Measurements from ENCODE around the gene HECW1. TPM values are rescaled to one million over a fixed set of nuclear protein-coding genes. Genes with fewer than 3 reads are reported as not detected.

The HECW1 gene
- total and polyA plus RNA-seq, 2 of the 8 experiments (the other 6 are each of a cell fraction or from before 2014, with no cell fraction given): 2.9 to 12.7 TPM

GRCh38 chr7:43450894-43451293 lies 338.4 kb downstream of the HECW1 start:
- no peak overlapping the region for H3K27ac ChIP-seq (ENCODE audit: low read depth, low read length)
- H4K8ac ChIP-seq (ENCODE audit: extremely low read depth, insufficient read depth, low read length): no peak overlapping the region
- no peak overlapping the region for H4K91ac ChIP-seq (replicated peaks; ENCODE audit: insufficient read length, low read length)
- no peak overlapping the region for H3K23ac ChIP-seq (ENCODE audit: insufficient read length)
- H2AFZ ChIP-seq (ENCODE audit: low read length): no peak overlapping the region
- no peak overlapping the region for H3K9ac ChIP-seq (replicated peaks in 1 of 4; ENCODE audit: extremely low read depth in 1 of 4, low read depth in 3 of 4, low read length in 3 of 4)
- no peak overlapping the region for H3K14ac ChIP-seq (ENCODE audit: insufficient read length)
- H3K4me1 ChIP-seq (replicated peaks in 1 of 4; ENCODE audit: control insufficient read depth in 3 of 4, insufficient read depth in 4 of 4, low read length in 3 of 4): peaks cover 0 to 11% (median 4%) of the 10 kb centered on the region in 4 experiments; a peak in 5 of 7 replicates
- no peak overlapping the region for H2BK20ac ChIP-seq (ENCODE audit: low read length)
- no peak overlapping the region for H2BK5ac ChIP-seq (ENCODE audit: low read depth, low read length)
- CTCF ChIA-PET (ENCODE audit: partially characterized antibody): interaction anchor here (0.7 to 2.7 kb wide), 4 partner anchors 9 to 154 kb away, joined by 3 to 16 read pairs (median 4); no protein-coding TSS in a partner anchor
- no peak overlapping the region for H2BK15ac ChIP-seq (ENCODE audit: low read length)
- POLR2A ChIA-PET (ENCODE audit: partially characterized antibody): no interaction called here
- H3K79me2 ChIP-seq (ENCODE audit: control insufficient read depth in 1 of 2, insufficient read depth in 2 of 2, low read length in 2 of 2): no peaks in the 10 kb centered on the region
- H3K56ac ChIP-seq (replicated peaks; ENCODE audit: insufficient read length, low read depth, low read length): no peak overlapping the region
- H3K4ac ChIP-seq (replicated peaks; ENCODE audit: insufficient read length, low read depth, low read length): no peak overlapping the region
- no peaks in the 10 kb centered on the region for H4K20me1 ChIP-seq (replicated peaks in 1 of 2; ENCODE audit: control insufficient read depth in 1 of 2, insufficient read depth in 2 of 2, low read length in 2 of 2)
- H2AK5ac ChIP-seq (ENCODE audit: low read depth, low read length): no peak overlapping the region
- H3K27me3 ChIP-seq (replicated peaks in 1 of 4; ENCODE audit: control insufficient read depth in 3 of 4, extremely low read depth in 1 of 4, insufficient read depth in 3 of 4, low read length in 3 of 4): no peaks in the 10 kb centered on the region
- H3K79me1 ChIP-seq (ENCODE audit: low read depth, low read length): no peaks in the 10 kb centered on the region
- no peak overlapping the region for H3K4me2 ChIP-seq (ENCODE audit: insufficient read depth in 1 of 2, low read depth in 2 of 2, low read length in 2 of 2)
- H3K9me3 ChIP-seq (ENCODE audit: insufficient read depth in 2 of 2, low read depth in 1 of 2, low read length in 1 of 2): no peaks in the 10 kb centered on the region
- no peak overlapping the region for H4K5ac ChIP-seq (ENCODE audit: insufficient read length, low read depth, low read length)
- DNase-seq (ENCODE audit: low read depth in 1 of 2, low spot score in 2 of 2): no peak
- no peak overlapping the region for H3K18ac ChIP-seq (ENCODE audit: extremely low read depth, low read length)
- H2BK12ac ChIP-seq (ENCODE audit: low read depth, low read length): no peak overlapping the region
- H3K4me3 ChIP-seq (ENCODE audit: extremely low read depth in 1 of 4, insufficient read depth in 2 of 4, low read depth in 3 of 4, low read length in 4 of 4): no peak overlapping the region
- FAIRE-seq: no peak
- no peak overlapping the region for H2BK120ac ChIP-seq (replicated peaks; ENCODE audit: low read depth, low read length)
- no peaks in the 10 kb centered on the region for H3K23me2 ChIP-seq (ENCODE audit: low read depth, low read length)
- WGBS, 2 experiments (ENCODE audit: extremely low coverage in 1 of 2, insufficient coverage in 1 of 2, insufficient read length in 1 of 2, insufficient replicate concordance in 2 of 2, low coverage in 1 of 2, low lambda C conversion rate in 2 of 2, missing lambda C conversion rate in 1 of 2): 93% methylated on average over 3 of the region's 3 CpGs; no CpG with 5 or more reads in 1 of the 2 experiments
- H3K36me3 ChIP-seq (ENCODE audit: control insufficient read depth in 2 of 4, insufficient read depth in 4 of 4, low read length in 3 of 4): no peaks in the 10 kb centered on the region
- TF ChIP-seq RNF2 (IDR thresholded peaks at IDR 0.05; ENCODE audit: borderline replicate concordance, low read depth, low read length, missing control alignments, poor library complexity, severe bottlenecking) (no peak), RBBP5 (IDR thresholded peaks at IDR 0.05; ENCODE audit: borderline replicate concordance, low read depth, low read length) (no peak), BRCA1 (IDR thresholded peaks at IDR 0.05; ENCODE audit: low read depth, low read length) (no peak), MAFK (IDR thresholded peaks at IDR 0.05; ENCODE audit: low read depth, low read length) (no peak), POU5F1 (IDR thresholded peaks at IDR 0.05; ENCODE audit: low read depth, low read length) (no peak), SP1 (IDR thresholded peaks at IDR 0.05; ENCODE audit: low read depth, low read length) (no peak), NANOG (IDR thresholded peaks at IDR 0.05; ENCODE audit: insufficient read depth, low read depth, low read length, poor library complexity, severe bottlenecking) (no peak), USF2 (IDR thresholded peaks at IDR 0.05; ENCODE audit: low read length) (no peak), SP2 (IDR thresholded peaks at IDR 0.05; ENCODE audit: low read length) (no peak), POLR2AphosphoS5 (IDR thresholded peaks at IDR 0.05; ENCODE audit: low read depth, low read length) (no peak)

All from H1 (cell line).